Bronchial epithelial cell (primary cell): Measurements from ENCODE around the gene PHACTR3. TPM values are rescaled to one million over a fixed set of nuclear protein-coding genes. Genes with fewer than 3 reads are reported as not detected.

Experiments
- DNase-seq: peaks from one replicate; pipeline ENCODE4 v3.0.0-alpha.2; 2010; ENCODE audit warnings: low read depth
- FAIRE-seq: peaks from 2 replicates; lab custom pipeline; 2011; peaks lifted over from hg19 to GRCh38; lab: Jason Lieb, UNC
- H3K27me3 ChIP-seq: 2 replicates; pipeline ENCODE4 v1.5.1; 2011; ENCODE audit warnings: low read length; ENCODE audit not compliant: control insufficient read depth, insufficient read depth
- H3K36me3 ChIP-seq: 2 replicates; pipeline ENCODE4 v1.5.1; 2011; ENCODE audit warnings: low read length; ENCODE audit not compliant: control insufficient read depth, insufficient read depth
- H3K4me3 ChIP-seq: 2 replicates; pipeline ENCODE4 v1.5.1; 2011; ENCODE audit warnings: mild to moderate bottlenecking, low read depth, low read length, control low read depth
- total RNA-seq: library from RNA; depleted of rRNA; stranded (reverse); fragments of >200 nt; gene quantifications from 2 replicates; pipeline ENCODE4 v1.2.1, GENCODE V29; 2014
- TF ChIP-seq, protein P1 (sequence below): IDR thresholded peaks from 2 replicates; pipeline ENCODE4 v1.5.1; 2011; ENCODE audit warnings: mild to moderate bottlenecking, moderate library complexity, low read length, control low read depth, inconsistent platforms; ENCODE audit not compliant: insufficient read depth, severe bottlenecking

PHACTR3 gene
- total RNA-seq, 1 donor from 2014 or later: 15.0 TPM

DNA sequence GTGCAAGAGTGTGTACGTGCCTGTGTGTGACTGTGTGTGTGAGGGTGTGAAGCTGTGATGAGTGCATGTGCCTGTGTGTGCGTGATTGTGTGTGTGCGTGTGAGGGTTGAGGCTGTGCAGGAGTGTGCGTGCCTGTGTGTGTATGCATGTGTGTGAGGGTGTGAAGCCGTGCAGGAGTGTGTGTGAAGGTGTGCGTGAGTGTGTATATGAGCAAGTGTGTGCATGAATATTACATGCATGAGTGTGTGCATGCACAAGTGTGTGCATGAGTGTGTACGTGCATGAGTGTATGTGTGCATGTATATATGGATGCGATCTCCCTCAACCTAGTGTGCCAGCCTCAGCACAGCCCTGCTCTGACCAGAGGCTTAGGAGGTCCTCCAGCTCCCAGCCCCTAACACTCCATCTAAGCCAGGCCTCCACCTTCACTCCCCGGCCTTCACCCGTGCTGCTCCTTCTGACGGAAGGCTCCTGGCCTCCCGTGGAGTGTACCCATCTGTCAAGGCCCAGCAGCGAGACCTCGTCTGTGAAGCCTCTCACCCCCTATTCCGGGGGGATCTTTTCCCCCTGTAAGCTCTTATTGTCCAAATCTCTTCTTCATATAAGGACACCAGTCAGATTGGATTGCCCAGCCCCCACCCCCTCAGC, 19.9 kb upstream of the PHACTR3 start:
- DNase-seq (no peak), FAIRE-seq (peak; percentile 83)
- H3K27me3 ChIP-seq: no peaks in the 10 kb centered on the region
- no peaks in the 10 kb centered on the region for H3K36me3 ChIP-seq
- TF ChIP-seq, protein P1, sequence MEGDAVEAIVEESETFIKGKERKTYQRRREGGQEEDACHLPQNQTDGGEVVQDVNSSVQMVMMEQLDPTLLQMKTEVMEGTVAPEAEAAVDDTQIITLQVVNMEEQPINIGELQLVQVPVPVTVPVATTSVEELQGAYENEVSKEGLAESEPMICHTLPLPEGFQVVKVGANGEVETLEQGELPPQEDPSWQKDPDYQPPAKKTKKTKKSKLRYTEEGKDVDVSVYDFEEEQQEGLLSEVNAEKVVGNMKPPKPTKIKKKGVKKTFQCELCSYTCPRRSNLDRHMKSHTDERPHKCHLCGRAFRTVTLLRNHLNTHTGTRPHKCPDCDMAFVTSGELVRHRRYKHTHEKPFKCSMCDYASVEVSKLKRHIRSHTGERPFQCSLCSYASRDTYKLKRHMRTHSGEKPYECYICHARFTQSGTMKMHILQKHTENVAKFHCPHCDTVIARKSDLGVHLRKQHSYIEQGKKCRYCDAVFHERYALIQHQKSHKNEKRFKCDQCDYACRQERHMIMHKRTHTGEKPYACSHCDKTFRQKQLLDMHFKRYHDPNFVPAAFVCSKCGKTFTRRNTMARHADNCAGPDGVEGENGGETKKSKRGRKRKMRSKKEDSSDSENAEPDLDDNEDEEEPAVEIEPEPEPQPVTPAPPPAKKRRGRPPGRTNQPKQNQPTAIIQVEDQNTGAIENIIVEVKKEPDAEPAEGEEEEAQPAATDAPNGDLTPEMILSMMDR: no peak
- no peak overlapping the region for H3K4me3 ChIP-seq

DNA sequence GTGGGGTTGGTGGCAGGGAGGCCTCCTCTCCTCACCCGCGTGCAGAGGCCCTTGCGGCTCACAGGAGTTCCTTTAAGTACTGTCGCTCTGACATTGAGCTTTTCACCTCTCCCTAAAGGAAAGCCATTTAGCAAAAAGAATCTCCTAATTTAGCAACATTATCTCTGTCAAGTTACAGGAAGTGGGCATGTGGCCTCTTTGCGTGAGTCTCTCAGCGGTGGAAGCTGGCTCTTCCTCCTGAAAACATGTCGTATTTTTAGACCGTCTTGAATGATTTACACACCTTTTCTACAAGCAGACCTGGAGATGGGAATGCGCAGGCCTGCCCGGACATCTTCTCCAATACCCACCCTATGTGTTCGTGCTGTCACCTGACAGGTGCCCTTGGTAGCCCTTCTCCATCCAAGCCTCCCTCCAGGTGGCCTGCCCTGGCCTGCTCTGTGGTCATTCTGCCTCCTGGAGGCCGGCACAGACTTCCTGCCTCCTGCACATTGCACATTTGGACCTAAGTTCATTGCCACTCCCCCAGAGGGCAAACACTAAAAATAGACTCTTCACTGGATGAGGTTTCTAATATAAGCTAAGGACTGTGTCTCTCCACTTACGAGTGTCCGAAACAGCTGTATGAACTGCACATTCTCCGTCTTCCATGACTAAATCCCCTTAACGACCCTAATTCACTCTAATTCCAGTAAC, 18.5 kb upstream of the PHACTR3 start:
- TF ChIP-seq, protein P1: no peak
- Histone ChIP-seq H3K36me3 (no peaks in the 10 kb centered on the region), H3K4me3 (no peak overlapping the region), H3K27me3 (no peaks in the 10 kb centered on the region)
- FAIRE-seq: no peak
- DNase-seq: no peak

DNA sequence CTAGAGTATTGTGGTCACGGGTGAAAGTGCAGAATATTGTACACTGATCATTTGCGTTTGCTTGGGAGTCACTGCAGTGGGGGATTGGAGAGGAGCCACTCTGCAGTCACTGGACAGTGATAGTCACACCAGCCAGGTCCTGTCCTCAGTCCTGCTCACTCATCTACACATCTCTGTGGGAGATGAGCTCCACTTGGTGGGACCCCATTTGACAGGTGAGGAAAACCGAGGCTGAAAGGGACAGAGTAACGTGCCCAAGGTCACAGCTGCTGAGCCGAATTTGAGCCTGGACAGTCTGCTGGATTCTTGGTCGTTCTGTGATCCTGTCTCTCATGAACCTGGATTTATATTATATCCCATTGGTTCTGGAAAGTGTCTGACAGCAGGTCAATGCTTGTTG, 17.7 kb upstream of the PHACTR3 start:
- Histone ChIP-seq H3K36me3 (no peaks in the 10 kb centered on the region), H3K4me3 (no peak overlapping the region), H3K27me3 (no peaks in the 10 kb centered on the region)
- FAIRE-seq (no peak), DNase-seq (no peak)
- TF ChIP-seq, protein P1: no peak

DNA sequence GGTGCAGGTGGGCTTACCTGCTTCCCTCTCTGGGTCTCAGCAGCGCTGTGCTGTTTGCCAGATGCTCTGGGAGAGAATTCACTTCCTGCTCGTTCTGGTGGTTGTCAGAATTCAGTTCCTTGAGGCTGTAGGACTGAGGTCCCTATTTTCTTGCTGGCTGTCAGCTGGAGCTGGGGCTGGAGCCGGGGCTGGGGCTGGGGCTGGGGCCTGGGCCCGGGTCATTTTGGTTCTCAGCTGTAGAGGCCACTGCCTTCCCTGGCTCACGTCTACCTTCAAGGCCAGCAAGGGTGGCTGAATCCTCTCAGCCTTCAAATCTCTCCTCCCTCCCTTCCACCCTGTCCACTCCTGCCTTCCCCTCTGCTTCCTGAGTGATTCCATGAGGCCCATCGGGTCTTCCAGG, 16.8 kb upstream of the PHACTR3 start:
- no peak overlapping the region for H3K4me3 ChIP-seq
- DNase-seq: no peak
- H3K36me3 ChIP-seq: no peaks in the 10 kb centered on the region
- TF ChIP-seq, protein P1: no peak
- H3K27me3 ChIP-seq: no peaks in the 10 kb centered on the region
- no peak for FAIRE-seq

DNA sequence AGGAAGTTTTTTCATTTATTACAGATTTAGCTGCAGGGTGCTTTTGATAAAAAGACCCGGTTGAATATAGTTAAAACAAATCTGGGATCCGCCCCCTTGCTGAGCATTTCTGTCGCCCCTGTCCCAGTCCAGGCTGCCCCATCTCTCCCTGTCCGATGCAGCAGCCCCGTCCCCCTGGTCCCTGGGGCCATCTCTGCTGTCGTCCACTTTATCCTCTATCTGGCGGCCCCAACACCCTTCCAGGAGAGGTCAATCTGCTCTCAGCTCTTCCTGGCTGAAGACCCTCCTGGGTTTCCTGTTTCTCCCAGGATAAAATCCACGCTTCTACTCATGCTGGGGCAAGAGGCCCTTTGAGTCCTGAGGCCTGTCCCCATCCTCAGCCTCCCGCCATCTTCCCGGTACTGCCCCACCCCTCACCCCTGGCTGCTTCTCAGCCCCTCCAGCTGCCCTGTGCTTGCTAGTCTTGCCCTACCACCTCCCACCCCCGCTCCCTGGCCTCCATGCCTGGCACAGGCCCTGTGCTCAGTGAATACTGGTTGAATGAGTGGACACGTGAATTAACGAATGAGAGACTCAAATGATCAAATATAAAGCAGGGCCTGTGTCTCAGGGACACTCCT, 16.0 kb upstream of the PHACTR3 start:
- DNase-seq (no peak), FAIRE-seq (no peak)
- Histone ChIP-seq H3K27me3 (no peaks in the 10 kb centered on the region), H3K36me3 (no peaks in the 10 kb centered on the region), H3K4me3 (no peak overlapping the region)
- TF ChIP-seq, protein P1: no peak
